HG02678 (cell line): Measurements from ENCODE around the gene FGB.
A peak's percentile ranks its signal among the peaks of the same experiment; 100 is the strongest.

Experiments used
- ATAC-seq: cut with Tn5 transposase; IDR thresholded peaks from one replicate; pipeline ENCODE4 v1.9.1; 2021; ENCODE audit warnings: mild to moderate bottlenecking, moderate library complexity; ENCODE audit not compliant: unreplicated experiment

FGB gene

GRCh38 chr4:154562697-154563254, at the start of gene FGB:
FGB (plus strand) TSS chr4:154563011; CDS start chr4:154563019, 8 bp downstream.
- ATAC-seq: no peak

DNA sequence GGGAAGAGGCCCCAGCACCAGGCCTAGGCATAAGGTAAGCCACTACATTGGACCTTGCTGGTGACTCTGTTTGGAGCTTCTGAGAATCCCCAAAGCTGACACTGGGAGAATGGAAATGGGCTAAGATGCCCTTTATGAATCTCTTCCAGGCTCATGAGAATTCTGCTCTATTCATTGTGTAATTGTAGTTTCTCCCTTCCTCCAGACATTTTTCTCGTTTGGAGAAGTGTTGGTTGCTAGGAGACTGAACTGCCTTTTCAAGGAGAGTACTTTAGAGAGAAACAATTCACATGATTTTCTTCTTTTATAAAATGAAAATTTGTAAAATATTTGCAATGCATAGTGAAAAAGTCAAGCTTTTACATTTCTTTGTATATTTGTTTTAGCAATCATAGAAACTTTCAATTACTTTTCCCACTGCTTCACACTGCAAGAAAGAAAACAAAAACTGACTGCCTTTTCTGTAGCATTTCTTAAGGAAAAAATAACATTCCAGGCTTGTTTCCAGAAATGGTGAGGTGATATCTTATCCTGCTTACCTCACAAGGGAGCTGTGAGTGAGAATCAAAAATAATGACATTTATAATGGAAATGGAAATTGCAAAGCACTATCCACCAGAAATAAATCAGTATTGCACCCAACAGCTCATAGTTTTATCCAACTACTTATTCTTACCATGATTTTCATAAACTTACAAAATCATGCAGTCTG, 46.3 kb upstream of the FGB start:
- no peak for ATAC-seq

DNA sequence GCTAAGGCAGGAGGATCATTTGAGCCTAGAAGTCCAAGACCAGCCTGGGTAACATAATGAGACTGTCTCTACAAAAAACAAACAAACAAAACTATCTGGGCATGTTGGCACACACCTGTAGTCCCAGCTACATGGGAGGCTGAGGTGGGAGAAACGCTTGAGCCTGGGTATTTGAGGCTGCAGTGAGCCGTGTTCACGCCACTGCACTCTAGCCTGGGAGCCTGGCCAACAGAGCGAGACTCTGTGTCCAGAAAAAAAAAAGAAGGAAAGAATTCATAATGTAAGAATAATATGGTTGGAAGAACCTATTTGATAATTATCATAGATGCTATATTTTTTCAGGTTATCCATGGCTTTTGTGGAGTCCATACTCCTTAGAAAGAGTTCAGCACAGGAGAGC, 45.2 kb upstream of the FGB start:
- ATAC-seq: no peak

DNA sequence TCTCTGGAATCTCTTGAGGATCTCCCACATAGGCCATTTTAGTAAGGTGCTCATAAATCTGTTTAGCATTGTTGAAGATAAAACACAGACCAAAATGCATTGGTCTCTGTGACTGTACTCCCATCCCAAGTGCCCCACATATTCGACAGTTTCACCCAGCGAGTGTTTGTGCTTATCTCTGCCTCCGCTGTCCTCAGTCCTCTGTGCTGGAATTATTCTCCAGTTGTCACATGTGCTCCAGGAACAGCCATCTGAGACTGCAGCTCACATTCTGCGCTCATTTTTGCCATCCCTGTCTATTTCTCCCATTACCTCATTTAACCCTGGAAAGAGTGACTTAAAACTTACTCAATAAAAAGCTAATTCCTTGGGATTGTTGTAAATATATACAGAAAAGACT, 43.6 kb upstream of the FGB start:
- ATAC-seq: no peak

DNA sequence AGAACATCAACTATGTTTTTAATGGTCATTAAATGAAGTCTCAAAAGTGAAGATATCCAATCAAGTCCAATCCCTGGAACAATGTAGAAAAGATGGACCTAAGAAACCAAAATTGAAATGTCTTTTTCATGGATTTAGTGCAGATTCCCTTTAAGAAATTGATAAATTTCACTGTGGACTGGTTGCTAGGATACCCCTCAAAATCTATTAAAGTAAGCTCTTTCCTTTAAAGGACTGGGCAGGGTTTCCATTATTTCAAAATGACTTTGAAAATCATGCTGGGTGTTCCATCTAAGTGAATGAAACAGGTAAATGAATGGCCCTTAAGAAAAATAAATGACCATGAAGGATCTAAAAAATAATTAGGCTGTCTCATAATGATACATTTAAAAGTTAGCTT, 41.2 kb upstream of the FGB start:
- no peak for ATAC-seq

DNA sequence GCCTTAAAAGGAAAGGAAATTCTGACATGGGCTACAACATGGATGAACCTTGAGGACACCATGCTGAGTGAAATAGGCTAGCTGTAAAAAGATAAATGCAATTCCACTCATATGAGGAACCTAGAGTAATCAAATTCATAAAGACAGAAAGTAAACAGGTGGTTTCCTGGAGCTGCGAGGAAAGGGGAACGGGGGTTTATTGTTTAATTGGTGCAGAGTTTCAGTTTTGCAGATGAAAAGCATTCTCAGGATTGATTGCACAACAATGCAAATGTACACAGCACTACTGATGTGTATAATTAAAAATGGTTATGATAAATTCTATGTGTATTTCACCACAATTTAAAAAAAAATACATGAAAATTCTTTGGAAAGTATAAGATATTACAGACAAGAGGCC, 36.7 kb upstream of the FGB start:
- no peak for ATAC-seq

DNA sequence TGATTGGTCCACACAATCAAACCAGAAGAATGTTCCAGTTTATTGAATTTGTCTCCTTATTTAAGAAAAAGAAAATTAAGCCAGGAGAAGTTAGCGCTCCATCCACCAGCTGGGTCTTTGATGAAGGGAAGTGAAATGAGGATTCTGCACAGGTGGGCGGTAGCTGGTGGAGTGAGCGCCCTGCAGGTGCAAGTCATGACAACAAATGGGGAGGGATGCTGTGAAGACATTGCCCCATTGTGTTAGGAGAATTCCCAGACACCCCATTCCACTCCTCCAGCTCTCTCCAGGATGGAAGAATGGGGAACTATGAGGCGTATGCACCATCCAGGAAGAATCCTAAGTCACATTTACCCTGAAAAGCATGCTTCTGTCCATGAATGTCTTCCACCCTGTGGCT, 35.5 kb upstream of the FGB start:
- no peak for ATAC-seq

DNA sequence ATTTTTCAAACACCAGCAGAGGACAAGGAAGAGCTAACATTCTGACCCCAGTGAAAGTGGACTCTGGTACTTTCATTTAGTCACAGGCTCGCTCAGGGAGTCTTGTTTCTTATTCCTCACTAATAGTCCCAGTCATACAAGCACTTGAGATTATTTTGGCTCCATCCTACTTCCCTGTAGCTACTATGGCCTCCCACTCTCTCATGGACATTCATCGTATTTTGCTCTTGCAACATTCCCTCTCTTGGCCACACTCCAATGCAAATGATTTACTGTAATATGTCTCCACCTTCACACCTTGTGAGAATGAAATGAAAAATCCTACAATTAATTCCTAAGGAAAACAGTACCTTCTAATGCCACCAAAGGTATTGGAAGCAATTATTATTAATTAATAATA, 33.9 kb upstream of the FGB start:
- ATAC-seq: no peak

- ATAC-seq: no peak
These were observed 32.9 kb upstream of the FGB start for GRCh38 chr4:154529728-154530519.

DNA sequence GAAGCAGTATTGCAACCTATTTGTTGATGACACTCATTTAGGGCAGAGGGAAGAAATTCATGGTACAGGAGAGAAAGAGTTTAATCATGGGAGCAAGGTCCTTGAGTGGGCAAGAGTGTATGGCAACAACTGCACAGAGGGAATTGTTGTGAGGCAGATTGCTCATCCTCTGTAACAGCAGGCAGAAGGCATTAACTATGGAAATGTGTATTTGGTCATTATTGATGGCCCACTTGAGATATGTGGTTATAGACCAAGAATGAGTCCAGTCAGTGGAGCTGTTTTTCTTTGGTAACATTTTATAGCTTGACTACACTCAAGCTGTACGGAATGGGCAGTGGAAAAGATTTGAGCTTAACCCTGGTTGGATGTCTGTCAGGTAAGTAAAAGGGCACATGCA, 28.5 kb upstream of the FGB start:
- no peak for ATAC-seq

- no peak for ATAC-seq
These were observed 20.4 kb upstream of the FGB start for GRCh38 chr4:154542271-154542879.

GRCh38 chr4:154545689-154546088, 17.1 kb upstream of the FGB start:
- no peak for ATAC-seq

GRCh38 chr4:154549894-154550790, 12.7 kb upstream of the FGB start, which contains the start of gene PLRG1:
PLRG1 (minus strand) TSS chr4:154550400; CDS start chr4:154550308, 92 bp downstream.
- peak; percentile 96 for ATAC-seq

DNA sequence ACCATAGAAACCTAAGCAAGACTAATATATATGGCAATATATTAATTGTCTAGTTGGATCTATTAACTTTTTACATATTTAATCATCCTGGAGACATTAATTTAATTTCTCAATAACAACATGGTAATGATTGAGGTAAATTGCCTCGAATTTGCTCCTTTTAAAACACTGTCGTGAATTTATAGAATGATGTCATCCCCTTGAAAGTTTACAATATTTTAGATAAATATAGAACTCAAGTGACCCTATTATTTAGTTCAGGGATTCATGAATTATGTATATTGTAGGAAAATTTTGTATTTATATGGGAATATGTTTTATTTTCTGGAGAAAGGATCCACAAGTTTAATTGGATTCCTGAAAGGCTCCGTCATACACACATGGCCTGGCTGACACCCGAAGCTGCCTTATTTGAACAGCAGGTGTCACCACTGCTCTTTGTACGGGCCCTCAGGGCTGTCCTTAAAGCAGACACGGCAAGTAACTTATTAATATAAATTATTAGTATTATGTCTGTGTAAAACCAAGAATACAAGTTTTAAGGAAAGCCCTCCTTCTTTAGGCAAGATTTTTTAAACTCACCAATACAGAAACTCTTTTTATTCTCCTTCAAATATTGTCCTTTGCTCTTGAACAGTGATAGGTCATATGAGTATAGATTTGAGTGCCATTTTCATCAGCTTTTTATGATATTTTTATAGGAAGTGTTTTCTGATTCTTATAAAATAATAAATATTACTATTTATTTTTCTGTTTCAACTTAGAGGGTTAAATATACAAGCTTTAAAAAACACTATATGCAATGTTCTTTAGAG, 10.7 kb upstream of the FGB start:
- ATAC-seq: peak; percentile 52

DNA sequence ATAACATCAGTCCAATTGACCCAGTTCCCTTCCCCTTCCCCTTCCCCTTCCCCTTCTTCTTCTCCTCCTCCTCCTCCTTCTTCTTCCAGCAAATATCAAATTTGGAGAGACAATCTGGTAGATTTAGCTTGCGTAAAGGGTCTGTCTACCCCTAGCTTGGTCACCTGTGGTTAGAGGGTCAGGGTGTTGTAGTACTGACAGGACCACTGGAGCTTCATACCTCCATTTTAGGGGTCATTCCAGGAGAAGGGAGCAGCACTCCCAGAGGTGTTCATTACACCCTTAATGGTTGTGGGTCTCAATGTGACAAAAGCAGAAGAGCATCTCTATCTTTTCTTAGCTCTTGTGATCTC, 3.7 kb upstream of the FGB start:
- ATAC-seq: no peak

DNA sequence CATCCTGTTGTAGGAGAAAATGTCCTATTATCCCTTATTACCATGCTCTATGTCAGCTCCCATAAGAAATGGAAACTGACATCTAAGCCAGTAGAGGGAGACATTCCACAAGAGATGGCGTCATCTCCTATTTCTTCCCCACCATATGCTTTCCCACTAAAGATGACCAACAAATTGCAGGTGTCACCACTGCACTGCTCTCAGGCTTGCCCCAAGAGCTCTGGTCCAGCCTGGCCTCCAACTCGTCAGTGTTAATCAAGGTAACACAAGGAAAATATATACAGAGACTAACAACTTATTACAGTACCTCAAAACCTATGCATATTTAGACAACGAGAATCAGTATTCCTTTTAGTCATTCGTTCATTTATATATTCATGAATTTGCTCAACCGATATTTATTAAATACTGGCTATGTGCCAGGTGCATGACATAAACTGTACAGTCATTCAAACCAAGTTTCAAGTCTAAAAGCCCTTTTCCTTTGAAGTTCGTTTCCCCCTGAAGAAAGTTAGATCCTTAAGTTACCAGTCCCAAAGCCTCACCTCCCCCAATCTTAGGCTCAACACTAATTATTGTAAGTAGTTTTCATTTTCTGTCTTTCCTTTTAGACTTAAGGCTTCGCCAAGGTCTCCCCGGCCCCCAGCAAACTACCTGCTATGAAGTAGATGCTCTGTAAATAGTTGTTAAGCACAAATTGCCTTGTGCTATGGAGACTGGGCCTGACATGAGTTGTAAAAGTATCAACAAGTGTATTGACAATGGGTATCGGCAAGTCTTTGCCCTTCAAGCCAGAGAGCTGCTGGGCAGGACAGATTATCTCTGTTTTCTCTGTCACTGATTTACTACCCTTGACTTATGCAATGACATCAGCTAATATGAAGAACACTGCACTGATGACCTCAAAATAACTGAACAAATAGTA, 3.1 kb upstream of the FGB start:
- ATAC-seq: peak; percentile 88

- ATAC-seq: no peak
These were observed 2.4 kb upstream of the FGB start for GRCh38 chr4:154560419-154560801.

DNA sequence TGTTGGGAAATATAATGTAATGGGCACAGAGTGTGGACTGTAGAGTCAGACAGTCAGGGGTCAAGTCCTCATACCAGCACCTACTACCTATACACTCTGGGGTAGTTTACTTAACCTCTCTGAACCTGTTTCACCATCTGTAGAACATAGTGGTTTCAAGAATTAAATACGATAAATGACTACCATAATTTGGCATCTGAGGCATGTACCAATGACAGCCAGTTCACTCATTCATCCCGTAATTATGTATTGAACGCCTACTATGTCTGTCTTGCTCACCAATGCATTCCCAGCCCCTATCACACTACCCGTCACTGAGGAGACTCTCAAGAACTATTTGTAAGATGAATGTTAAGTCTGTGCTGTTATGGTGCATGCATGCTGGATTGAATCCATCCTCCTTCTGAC, 2.0 kb upstream of the FGB start:
- ATAC-seq: no peak

GRCh38 chr4:154564311-154564710, 1.5 kb downstream of the FGB start:
- ATAC-seq: no peak
